ENCODE measurements around the gene RPL11.
"Not testable (repeated sequence)": the region's sequence is repeated elsewhere in the genome, so short reads cannot be mapped to it uniquely, and the experiment has no call there.

The RPL11 gene

DNA sequence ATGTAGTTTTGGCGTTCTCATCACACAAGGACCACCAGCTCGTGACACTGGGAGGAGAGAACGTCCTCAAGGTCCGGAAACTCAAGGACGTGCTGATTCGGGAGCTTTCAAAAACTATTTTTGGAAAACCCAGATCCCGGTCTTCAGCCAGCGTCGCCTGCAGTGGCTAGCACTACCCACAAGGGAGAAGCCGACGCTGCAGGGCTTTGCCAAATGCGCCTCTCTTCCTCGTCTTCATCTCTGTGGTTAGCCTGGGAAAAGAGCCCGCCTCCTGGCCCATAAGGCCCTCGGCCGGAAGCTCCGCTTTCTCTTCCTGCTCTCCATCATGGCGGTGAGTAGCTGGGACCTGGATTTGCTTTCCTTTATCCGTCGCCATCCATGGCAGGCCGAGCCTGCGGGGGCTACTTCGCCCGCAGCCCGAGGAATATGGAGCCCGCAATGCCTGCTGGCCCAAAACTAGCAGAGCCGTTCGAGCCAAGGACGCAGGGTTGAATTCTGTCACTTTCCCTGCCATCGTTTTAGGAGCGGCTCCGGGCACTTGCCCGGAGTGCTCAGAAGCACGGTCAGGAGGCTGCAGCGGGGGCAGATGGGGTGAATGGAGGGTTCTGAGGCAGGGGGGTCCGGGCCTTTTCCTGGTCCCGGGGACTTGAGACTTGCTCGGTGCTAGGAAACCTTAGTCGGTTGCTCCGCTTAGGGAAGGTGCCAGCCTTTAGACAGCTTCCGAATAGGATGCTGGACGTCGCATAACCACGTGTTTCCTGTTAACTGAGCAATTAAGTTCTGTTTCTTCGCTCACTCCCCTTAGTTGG is at the start of gene RPL11:
Gene RPL11 (plus strand): TSS at position 308 of the 809 bp plus-strand sequence. CDS start 18 bp downstream, at position 326.
- peak; percentile 90 for DNase-seq

DNA sequence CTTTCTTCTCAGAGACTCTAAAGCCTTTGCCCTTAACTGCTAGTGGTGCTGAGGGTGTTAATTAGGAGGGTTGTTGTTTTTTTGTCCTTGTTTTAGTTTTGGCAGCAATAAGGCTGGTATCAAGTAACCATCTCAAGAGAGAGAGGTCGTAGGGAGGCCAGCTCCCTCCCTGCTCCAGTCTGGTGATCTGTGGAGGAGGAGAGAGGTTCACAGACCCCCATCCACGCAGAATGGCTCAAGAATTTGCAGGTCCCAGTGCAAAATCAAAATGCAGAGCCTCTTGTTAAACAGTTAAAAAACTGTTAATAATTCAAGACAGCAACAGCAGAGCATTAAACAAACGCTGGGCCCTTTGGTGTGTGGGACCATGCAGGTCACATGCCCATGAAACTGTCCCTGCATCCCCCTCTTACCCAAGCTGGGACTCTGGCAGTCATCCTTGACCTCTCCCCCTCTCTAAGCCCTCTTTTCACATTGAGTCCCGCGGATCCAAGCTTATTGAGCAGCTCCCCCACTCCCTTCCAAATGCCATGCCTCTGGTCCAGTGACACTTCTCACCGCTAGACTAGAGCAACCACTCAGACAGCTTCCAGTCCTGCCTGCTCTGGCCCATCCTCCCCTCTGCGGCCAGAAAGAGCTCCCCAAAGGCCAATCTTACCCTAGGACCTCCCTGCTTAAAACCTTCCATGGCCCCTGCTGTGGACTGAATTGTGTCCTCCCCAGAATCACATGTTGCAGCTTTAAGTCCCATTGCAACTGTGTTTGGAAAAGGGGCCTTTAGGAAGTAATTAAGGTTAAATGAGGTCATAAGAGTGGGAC is 47.7 kb upstream of the RPL11 start:
- no peak for DNase-seq

DNA sequence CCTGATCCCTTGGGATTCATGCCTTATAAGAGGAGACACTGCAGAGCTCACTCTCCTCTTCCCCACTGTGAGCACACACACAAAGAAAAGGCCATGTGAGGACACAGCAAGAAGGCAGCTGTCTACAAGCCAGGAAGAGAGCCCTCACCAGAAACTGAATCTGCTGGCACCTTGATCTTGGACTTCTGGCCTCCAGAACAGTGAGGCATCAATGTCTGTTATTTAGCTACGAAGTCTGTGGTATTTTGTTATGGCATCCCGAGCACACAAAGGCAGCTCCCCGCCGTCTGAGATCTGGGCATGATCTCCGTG is 47.1 kb upstream of the RPL11 start:
- no peak for DNase-seq

DNA sequence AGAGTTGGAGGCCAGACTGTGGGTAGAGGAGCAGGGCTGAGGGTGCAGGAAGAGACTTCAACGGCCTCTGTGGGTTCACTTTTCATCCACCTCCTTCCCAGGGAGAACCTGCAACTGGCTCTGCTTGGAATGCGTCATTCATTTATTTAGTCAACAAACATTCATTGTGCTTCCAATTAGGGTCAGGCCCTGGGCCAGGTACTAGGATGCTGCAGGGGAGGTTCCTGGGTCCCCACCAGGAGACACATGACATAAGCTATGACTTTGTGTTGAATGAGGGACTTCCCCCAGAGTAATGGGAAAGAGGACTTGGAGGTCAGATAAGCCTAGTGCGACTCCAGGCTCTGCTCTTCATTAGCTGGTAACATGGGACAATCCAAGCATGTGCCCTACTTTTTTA is 46.3 kb upstream of the RPL11 start:
- DNase-seq = no peak

DNA sequence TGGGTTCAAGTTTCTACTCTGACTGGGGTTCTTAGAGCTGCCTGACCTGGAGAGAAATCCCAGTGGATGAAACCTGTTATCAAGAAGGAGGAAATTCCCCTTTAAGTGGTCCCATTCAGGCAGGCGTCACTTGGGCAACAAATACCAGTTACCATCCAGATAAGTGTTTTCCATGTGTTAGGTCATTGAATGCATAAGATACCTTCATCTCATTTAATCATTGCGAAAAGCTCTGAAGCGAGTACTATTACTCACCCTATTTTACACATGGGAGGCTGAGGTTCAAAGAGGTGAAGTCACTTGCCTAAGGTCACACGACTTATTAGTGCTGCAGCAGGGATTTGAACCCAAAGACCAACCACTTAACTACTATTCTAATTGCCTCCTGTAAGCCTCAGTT is 45.5 kb upstream of the RPL11 start:
- no peak for DNase-seq

DNA sequence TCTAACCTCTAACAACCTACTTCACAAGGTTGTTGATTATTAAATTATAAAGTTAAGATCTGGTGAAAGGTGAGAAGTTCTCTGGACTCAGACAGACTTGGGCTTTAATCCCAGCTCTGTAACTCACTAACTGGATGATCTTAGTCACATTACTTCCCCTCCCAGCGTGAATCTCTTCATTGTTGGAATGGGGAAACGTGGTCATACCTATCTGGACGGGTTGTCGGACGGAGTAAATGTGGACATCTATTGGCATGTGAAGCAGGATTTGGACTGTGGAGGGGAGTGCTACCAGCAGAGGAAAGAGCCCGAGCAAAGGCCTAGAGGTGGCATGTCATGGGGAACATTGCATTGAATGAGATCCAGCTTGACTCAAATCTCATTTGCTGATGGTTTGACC is 45.1 kb upstream of the RPL11 start:
- DNase-seq = no peak

DNA sequence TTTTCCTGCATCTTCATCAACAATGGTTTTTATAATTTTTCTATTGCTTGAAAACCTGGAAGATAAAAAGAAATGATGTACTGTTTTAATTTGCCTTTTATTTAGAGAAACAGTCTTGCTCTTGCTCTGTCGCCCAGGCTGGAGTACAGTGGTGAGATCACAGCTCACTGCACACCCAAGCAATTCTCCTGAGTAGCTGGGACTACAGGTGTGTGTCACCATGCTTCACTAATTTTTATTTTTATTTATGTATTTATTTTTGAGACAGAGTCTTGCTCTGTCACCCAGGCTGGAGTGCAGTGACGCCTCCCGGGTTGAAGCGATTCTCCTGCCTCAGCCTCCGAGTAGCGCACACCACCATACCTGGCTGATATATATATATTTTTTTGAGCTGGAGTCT is 43.0 kb upstream of the RPL11 start:
- no peak for DNase-seq

DNA sequence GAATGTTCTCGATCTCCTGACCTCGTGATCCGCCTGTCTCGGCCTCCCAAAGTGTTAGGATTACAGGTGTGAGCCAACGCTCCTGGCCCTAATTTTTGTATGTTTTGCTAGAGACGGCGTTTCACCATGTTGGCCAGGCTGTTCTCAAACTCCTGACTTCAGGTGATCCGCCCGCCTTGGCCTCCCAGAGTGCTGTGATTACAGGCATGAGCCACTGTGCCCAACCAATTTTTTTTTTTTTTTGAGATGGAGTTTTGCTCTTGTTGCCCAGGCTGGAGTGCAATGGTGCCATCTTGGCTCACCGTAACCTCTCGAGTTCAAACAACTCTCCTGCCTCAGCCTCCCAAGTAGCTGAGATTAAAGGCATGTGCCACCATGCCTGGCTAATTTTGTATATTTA is 42.4 kb upstream of the RPL11 start:
- not testable (repeated sequence) for DNase-seq

DNA sequence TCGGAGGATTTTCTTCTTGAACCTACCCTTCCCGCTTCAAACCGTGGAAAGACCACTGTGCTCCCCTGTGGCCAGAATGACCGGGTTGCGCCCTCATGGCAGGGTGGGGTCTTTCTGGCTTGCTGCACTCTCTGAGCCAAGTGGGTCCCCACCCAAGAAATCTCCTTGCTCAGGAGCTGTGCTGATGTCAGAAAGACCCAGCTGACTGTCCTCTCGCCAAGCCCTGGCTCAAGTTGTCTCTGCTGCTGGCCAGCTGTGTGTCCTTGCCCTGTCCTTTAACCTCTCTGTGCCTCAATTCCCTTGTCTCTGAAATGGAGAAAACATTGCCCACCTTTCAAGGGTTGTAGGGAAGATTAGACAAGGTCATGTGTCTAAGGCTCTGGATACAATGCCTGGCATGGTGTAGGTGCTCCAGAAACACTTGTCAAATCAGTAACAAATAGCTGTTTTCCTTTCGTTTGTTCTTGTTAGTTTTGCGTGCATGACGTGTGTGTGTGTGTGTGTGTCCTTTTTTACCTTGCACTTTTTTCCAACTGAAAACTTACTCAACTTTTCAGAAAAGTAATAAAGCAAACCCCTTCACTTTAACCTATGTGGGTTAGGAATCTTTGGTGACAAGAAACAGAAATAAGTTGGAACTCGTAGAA is 41.1 kb upstream of the RPL11 start:
- no peak for DNase-seq

DNA sequence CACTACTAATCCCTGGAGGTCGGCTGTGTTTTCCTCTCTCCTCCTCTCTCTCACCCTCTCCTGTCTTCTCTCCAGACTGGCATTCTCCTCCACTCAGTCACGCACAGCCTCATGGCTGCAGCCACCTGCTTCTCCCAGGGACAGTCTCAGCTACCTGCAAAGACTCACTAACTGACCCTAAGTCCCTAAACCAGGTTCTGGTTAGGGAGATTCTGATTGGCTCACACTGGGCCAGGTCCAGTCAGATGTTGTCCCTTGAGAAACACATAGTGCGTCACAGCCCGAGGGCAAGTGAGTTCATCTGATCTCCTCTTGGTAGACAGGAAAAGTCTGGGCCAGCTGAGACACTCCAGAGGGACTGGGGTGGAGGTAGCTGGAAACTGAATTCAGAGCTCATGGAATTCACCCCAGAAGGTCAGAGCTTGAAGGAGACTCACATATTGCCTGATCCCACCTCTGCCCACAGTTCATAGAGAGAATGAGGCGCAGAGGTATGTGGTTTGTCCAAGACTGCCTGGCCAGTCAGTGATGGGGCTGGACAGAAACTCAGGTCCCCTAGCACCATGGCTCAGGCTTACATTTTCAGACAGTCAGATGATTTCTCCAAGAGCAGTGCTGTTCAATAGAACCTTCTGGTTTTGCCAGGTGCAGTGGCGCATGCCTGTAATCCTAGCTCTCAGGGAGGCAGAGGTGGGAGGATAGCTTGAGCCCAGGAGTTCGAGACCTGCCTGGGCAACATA is 40.4 kb upstream of the RPL11 start:
- no peak for DNase-seq

DNA sequence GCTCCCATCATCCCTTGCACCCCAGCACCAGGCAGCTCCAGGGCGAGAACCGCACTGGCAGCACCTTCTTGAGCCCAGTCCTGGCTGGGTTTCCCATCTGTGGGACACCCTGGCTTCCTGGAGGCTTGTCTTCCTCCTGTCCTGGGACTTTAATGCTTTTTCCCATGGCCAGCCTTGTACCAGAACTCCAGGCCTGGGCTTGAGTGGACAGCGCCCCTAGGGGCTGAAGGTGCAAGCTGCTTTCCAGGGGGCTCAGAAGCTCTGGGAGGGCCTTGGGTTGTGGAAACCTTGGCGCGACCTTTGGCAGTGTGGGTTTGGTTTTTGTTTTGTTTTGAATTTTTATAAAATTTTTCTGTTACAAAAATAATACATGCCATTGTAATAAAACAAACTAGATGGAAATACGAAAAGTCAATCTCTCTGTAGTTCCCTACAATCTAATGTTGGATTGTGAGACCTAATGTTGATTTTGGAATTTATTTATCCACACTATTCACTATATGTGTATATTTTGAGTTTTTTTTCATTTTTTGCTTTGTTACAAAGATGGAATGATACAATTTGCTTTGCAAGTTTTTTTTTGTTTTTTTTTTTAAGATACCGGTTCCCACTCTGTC is 33.8 kb upstream of the RPL11 start:
- peak; percentile 13 for DNase-seq

DNA sequence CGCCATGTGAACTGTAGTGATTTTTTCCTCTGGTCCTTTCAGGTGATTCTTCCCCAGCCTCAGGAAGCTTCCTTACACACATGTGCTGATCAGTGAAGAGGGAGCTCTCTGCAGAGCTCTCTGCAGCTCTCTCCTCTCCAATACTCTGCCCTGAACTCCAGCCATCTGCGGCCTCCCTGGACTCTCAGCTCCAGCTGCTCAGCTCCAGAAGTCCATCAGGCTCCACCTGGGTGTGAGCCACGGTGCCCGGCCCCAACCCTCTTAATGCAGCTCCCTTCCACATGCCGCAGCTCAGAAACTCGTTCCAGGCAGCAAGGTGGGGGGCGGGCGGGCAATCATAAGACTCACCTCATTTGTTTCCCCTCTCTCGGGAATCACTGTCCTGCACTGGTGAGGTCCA is 30.9 kb upstream of the RPL11 start:
- no peak for DNase-seq

DNA sequence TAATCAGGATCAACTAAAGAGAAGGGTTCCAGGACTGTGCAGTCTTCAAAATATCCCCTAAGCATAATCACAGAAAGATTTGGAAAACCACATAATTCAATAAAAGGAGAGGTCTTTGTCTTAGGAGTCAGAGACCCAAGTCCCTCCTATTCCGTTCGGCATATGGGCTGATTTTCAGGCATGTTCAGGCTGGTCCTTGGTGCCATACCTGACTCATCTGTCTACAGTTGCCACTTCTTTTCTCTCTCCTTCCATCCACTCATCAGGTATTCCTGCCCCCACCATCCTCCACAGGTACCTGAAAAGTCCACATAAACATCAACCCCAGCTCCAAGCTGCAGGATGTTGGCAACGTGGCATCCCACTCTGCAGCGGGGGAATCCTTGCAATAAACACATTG is 29.7 kb upstream of the RPL11 start:
- DNase-seq = no peak

DNA sequence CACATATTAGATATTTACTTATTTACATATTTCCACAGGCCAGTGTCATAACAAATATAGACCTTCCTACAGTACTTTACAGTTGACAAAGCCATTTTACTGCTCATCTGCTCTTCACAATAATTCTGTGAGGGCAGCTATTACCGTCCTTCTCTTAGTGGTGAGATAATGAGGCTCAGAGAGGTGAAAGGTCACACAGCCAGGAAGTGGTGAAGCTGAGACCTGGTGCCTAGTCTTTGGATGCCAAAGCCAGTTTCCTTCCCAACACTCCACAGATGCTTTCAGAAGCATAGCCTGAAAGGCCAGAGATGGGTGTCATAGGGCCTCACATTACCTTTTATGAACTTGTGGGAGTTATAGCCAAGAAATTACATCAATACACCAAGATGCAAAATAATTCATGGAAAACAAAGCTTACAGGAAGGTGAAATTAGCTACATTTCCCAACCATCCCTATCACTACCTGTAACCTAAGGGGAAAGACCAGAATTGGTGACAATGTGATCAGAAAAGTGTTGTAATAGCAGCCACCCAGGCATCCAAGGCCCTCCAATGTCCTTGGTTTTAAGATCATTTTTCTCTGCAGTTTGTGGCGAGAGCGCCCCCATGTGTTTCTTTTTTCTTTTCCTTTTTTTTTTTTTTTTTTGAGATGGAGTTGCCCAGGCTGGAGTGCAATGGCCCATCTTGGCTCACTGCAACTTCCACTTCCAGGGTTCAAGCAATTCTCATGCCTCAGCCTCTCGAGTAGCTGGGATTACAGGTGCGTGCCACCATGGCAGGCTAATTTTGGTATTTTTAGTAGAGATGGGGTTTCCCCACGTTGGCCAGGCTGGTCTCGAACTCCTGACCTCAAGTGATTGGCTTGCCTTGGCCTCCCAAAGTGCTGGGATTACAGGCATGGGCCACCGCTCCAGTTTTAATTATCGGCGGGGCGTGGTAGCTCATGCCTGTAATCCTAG is 26.5 kb upstream of the RPL11 start:
- no peak for DNase-seq

DNA sequence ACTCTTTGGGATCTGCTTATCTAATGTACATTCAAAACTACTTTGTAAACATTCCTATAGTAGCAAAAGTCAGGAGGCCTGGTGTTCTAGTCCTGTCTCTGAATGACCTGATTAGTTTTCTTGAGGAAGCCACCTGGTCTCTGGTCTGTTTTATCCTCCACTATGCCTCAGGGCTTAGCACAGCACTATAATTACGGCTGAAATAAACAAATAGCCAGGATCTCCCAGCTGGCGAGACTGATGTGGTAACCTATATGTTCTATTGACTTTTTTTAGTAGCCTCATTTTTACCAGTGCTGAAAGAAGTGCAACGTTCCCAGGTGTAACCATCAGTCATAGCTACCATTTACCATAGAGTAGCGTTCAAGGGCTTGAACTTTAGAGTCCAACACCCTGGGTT is 24.2 kb upstream of the RPL11 start:
- DNase-seq = no peak

DNA sequence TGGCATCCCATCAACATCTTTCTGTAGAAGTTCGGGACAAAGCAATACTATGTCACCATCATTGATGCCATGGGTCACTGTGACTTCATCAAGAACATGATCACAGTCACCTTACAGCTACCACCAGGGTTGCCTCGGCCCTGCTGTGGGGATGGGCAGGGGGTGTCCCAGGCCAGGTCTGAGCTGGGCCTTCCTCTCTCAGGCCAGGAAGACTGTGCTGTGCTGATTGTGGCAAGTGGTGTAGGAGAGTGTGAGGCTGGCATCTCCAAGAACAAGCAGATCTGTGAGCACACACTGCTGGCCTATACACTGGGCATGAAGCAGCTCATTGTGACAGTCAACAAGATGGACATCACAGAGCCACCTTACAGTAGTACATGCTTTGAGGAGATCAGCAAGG is 20.9 kb upstream of the RPL11 start:
- DNase-seq = no peak

DNA sequence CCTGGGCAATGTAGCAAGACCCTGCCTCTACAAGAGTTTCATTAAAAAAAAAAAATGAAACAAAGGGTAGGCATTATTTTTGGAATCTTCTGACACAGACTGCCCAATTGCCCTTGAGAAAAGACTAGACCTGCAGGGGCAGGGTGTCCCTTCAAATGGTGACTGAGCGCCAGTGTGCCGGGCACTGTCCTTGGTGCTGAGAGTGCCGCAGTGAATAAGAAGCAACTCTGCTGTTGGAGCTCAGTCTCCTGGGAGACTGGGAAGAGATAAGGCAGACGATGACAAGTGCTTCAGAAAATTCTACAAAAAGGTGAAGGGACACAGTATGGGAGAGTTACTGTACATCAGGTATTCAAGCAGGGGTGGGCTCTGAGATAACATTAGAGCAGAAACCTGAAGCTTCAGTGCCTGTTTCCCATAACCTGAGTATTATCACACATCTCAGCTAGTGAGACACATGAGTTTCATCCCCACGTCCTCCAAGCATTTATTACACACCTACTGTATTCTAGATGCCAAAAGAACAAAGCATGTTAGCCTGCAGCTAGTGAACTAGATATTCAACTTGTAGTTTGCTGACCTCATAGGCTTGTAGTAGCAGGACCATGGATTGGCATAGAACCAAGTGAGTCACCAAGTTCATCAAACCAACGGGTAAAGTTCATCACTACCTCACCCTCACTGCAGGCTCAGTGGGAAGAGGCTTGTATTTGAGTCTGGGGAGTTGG is 18.4 kb upstream of the RPL11 start:
- no peak for DNase-seq

DNA sequence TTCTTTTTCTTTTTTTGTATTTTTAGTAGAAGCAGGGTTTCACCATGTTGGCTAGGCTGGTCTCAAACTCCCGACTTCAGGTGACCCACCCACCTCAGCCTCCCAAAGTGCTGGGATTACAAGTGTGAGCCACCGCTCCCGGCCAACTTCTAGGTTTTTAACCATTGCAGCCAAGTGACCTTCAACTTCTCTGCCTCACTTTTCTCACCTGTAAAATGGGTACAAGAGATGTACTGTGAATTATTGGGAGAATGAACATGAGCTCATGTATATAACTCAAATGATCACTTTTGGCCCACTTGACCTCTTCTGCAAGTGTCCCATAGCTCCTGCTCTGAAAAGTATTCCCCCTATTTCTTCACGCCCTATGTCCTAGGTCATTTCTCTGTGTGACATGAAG is 11.8 kb upstream of the RPL11 start:
- DNase-seq = no peak

DNA sequence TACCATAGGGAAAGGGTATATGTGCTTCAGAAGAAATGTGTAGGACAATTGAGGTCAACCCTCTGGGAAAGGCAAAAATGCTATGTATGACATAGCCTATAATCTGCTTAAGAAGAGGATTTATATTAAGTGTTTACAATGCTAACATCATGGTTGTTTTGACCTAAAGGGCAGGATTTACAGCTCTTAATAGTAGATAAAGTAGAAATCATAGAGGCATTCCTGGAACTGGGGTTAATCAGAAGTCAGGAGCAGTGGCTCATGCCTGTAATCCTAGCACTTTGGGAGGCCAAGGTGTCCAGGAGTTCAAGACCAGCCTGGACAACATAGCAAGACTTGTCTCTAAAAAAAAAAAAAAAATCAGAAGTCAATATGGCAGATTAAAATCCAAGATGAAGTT is 8.7 kb upstream of the RPL11 start:
- no peak for DNase-seq

DNA sequence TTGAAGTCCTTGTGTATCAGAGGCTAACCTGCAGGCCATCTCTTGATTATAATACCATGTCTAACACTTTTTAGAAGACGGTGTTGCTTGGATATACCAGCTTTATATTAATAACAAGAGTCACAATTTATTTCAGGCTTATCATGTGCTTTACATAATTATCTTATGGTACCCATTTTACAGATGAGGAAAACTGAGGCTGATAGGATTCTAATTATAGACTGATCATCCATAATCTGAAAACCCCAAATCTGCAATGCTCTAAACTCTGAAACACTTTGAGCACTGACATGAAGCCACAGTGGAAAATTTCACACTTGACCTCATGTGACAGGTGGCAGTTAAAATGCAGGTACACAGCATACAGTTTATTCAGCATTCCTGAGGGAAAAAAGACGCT is 7.2 kb upstream of the RPL11 start:
- no peak for DNase-seq

DNA sequence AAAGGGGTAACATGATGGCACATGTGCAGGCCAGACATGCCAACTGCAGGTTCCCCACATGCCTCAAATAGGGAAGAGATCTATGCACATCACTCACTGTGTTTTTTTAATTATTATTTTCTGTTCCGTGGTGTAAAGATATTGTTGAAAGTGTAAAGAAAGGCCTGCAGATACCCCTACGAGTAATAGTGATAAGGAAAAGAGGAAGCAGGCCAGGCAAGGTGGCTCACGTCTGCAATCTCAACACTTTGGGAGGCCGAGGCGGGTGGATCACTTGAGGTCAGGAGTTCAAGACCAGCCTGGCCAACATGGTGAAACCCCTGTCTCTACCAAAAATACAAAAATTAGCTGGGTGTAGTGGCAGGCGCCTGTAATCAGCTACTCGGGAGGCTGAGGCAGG is 6.4 kb upstream of the RPL11 start:
- DNase-seq = not testable (repeated sequence)
